ENCODE measurements around the gene RTN4IP1. TPM values are rescaled to one million over a fixed set of nuclear protein-coding genes. Genes with fewer than 3 reads are reported as not detected.

The RTN4IP1 gene
- total RNA-seq, 2 donors from 2014 or later: 7.1 to 8.9 TPM

DNA sequence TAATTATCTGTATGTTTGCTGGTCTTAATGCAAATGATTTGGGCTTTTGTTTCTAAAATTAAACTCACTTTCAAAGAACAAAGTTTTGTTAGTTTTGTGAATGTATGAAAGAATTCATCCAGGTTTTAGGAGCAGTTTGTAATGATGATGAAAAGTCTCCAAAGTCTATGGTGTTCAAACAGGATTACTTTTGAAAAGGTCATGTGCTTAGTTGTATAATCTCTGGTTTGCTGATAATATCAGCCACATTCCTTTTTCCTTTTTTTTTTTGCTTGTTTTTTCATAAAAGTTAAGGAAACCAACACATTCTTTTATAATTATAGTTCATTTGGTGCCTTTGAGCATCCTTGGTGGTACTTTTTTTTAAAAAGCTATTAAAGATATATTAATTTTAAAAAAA, 88.9 kb downstream of the RTN4IP1 start:
- no peaks in the 10 kb centered on the region for H3K27me3 Mint-ChIP-seq (ENCODE audit: insufficient read depth)
- no peaks in the 10 kb centered on the region for H3K4me1 ChIP-seq (ENCODE audit: control insufficient read depth, insufficient read depth, low read length)
- H3K4me3 ChIP-seq (ENCODE audit: low read length): no peak overlapping the region
- H3K27me3 ChIP-seq (ENCODE audit: control insufficient read depth, insufficient read depth, low read length, poor library complexity, severe bottlenecking): no peaks in the 10 kb centered on the region
- no peak for TF ChIP-seq CTCF (conservative IDR thresholded peaks at IDR 0.05)
- no peak overlapping the region for H3K27ac Mint-ChIP-seq
- no peak overlapping the region for H3K27ac ChIP-seq (ENCODE audit: low read depth, low read length)
- H3K4me1 Mint-ChIP-seq: peaks cover 6% of the 10 kb centered on the region
- no peak overlapping the region for H3K4me3 Mint-ChIP-seq
- H3K9ac ChIP-seq (ENCODE audit: extremely low read depth, low read length, poor library complexity, severe bottlenecking): no peak overlapping the region
- DNase-seq: no peak
- H3K9me3 Mint-ChIP-seq: no peaks in the 10 kb centered on the region
- H3K36me3 Mint-ChIP-seq (ENCODE audit: low read depth): no peaks in the 10 kb centered on the region
- H3K9me3 ChIP-seq (ENCODE audit: control insufficient read depth, low read length): no peaks in the 10 kb centered on the region
- H3K36me3 ChIP-seq (ENCODE audit: control insufficient read depth, insufficient read depth, low read length): no peaks in the 10 kb centered on the region

DNA sequence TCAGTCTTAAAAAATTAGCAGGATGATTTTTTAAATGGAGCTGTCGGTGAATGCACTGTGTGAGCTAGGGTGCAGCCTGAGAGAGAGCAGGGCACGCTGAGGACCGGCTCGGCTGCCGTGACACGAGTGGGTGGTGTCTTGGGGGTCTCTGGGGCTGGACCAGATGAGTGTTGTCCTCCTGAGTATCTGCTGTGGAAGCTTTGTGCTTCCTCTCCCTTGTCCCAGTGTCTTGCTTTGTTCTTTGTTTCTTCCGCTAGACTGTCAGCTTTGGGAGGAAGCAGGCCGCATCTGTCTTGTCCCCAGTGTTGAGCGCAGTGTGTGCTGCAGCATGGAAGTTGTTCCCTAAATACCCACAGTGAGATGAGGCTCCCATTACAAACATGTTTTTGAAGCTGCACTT, 89.4 kb downstream of the RTN4IP1 start:
- TF ChIP-seq CTCF (conservative IDR thresholded peaks at IDR 0.05): no peak
- Histone ChIP-seq H3K9ac (ENCODE audit: extremely low read depth, low read length, poor library complexity, severe bottlenecking) (no peak overlapping the region), H3K27ac (ENCODE audit: low read depth, low read length) (no peak overlapping the region), H3K4me1 (ENCODE audit: control insufficient read depth, insufficient read depth, low read length) (no peaks in the 10 kb centered on the region), H3K9me3 (ENCODE audit: control insufficient read depth, low read length) (no peaks in the 10 kb centered on the region), H3K27me3 (ENCODE audit: control insufficient read depth, insufficient read depth, low read length, poor library complexity, severe bottlenecking) (no peaks in the 10 kb centered on the region), H3K4me3 (ENCODE audit: low read length) (no peak overlapping the region), H3K36me3 (ENCODE audit: control insufficient read depth, insufficient read depth, low read length) (no peaks in the 10 kb centered on the region)
- Mint-ChIP-seq H3K27ac (no peak overlapping the region), H3K9me3 (no peaks in the 10 kb centered on the region), H3K4me3 (no peak overlapping the region), H3K4me1 (peaks cover 5% of the 10 kb centered on the region), H3K27me3 (ENCODE audit: insufficient read depth) (no peaks in the 10 kb centered on the region), H3K36me3 (ENCODE audit: low read depth) (no peaks in the 10 kb centered on the region)
- no peak for DNase-seq
- 92% methylated on average over 9 of the region's 9 CpGs for WGBS, 2 experiments (ENCODE audit: insufficient coverage in 1 of 2, insufficient read length in 1 of 2)

DNA sequence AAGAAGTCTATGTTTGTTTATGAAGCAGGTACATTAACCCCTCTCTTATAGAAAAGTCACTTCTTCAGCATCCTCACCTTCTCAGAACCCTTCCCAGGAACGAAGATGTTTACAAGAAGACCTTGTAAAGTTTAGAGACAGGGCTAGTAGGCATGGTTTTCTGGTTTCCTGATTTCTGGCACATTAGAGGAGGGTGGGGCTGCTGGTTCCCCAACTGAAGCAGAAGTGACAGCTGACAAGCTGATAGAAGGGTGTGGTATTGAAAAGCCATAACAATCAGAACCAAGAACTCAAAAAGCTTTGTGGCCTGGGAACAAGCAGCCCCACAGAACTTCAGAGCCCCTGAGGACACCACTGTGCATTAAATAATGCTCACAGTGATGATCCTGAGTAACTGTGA, 91.2 kb downstream of the RTN4IP1 start:
- no peak for TF ChIP-seq CTCF (conservative IDR thresholded peaks at IDR 0.05)
- Histone ChIP-seq H3K4me1 (ENCODE audit: control insufficient read depth, insufficient read depth, low read length) (no peaks in the 10 kb centered on the region), H3K27ac (ENCODE audit: low read depth, low read length) (no peak overlapping the region), H3K9me3 (ENCODE audit: control insufficient read depth, low read length) (no peaks in the 10 kb centered on the region), H3K4me3 (ENCODE audit: low read length) (no peak overlapping the region), H3K9ac (ENCODE audit: extremely low read depth, low read length, poor library complexity, severe bottlenecking) (no peak overlapping the region), H3K36me3 (ENCODE audit: control insufficient read depth, insufficient read depth, low read length) (no peaks in the 10 kb centered on the region), H3K27me3 (ENCODE audit: control insufficient read depth, insufficient read depth, low read length, poor library complexity, severe bottlenecking) (no peaks in the 10 kb centered on the region)
- Mint-ChIP-seq H3K4me1 (peaks cover 7% of the 10 kb centered on the region), H3K27me3 (ENCODE audit: insufficient read depth) (no peaks in the 10 kb centered on the region), H3K36me3 (ENCODE audit: low read depth) (no peaks in the 10 kb centered on the region), H3K9me3 (no peaks in the 10 kb centered on the region), H3K4me3 (no peak overlapping the region), H3K27ac (no peak overlapping the region)
- DNase-seq: no peak
- WGBS, 2 experiments (ENCODE audit: insufficient coverage in 1 of 2, insufficient read length in 1 of 2): 80 to 100% methylated on average over 1 of the region's 1 CpG

Data from endodermal cell (in vitro differentiated cells).